Adrenal gland (tissue), 5 donors: Measurements from ENCODE around the gene EHBP1L1.

ENCODE experiments used
- POLR2A ChIP-seq, 2 donors: fragments of 450-650 bp; IDR thresholded peaks; one replicate each; pipeline ENCODE4 v1.6.1; 2017; ENCODE audit warnings: antibody characterized with exemption in 2 of 2, mild to moderate bottlenecking in 2 of 2, moderate library complexity in 1 of 2
- TF ChIP-seq, protein P1 (sequence below), 6 experiments: fragments of 450-650 bp in 4 of 6; fragments of 200-600 bp in 2 of 6; sonication (generic) in 1 of 6; IDR thresholded peaks; 1 replicate in 5 of 6; 2 replicates in 1 of 6; pipeline versions ENCODE4 v1.5.1 to v1.8.0; 2016 to 2021; ENCODE audit warnings: antibody characterized with exemption in 6 of 6, mild to moderate bottlenecking in 2 of 6, moderate library complexity in 1 of 6
- donor health status: DM: no; HTN: no; CAD: no.

DNA sequence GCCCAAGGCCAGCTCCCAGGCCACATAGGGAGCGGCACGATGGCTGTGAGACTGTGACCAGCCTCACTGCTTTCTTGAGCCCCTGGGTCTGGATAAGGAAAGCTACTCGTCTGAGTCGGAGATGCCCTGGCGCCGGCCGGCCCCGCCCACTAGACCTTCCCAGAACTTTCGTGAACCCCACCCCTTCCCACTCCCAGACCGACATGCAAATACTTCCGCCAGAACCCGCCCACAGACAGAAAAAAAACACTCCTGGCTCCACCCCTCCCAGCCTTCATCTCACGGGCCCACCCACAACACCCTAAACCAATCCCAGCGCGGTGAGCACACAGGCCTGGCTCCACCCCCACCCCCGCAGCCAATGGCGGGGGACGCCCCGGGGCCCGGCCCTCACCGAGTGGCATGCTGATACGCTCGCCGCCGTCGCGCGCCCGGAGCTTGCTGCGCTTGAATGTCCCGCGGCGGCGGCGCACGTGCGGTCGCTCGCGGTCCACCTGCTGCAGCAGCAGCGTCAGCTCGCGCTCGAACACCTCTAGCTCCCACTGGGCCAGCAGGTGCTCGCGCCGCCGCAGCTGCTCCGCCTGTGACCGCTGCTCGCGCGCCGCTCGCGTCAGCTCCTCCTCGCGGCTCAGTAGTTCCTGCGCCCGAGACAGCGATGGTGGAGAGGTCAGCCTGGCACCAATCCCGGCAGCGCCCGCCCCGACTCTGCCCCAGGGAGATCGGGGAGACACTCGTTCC, 31.2 kb downstream of the EHBP1L1 start:
- TF ChIP-seq, protein P1, sequence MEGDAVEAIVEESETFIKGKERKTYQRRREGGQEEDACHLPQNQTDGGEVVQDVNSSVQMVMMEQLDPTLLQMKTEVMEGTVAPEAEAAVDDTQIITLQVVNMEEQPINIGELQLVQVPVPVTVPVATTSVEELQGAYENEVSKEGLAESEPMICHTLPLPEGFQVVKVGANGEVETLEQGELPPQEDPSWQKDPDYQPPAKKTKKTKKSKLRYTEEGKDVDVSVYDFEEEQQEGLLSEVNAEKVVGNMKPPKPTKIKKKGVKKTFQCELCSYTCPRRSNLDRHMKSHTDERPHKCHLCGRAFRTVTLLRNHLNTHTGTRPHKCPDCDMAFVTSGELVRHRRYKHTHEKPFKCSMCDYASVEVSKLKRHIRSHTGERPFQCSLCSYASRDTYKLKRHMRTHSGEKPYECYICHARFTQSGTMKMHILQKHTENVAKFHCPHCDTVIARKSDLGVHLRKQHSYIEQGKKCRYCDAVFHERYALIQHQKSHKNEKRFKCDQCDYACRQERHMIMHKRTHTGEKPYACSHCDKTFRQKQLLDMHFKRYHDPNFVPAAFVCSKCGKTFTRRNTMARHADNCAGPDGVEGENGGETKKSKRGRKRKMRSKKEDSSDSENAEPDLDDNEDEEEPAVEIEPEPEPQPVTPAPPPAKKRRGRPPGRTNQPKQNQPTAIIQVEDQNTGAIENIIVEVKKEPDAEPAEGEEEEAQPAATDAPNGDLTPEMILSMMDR (IDR thresholded peaks at IDR 0.05) = no peak
- no peak for TF ChIP-seq POLR2A (IDR thresholded peaks at IDR 0.05)
